Measurements from ENCODE around the gene CCS. TPM values are rescaled to one million over a fixed set of nuclear protein-coding genes. Genes with fewer than 3 reads are reported as not detected.

The CCS gene
- total and polyA plus RNA-seq, 9 of the 15 experiments (the other 6 are each of a cell fraction or from before 2014, with no cell fraction given) = 1.1 to 46.6 (median 26.8) TPM

- no peaks in the 10 kb centered on the region for H3K9me3 ChIP-seq (replicated peaks; ENCODE audit: control insufficient read depth, insufficient read depth, low read depth, low read length)
- H3K27ac ChIP-seq (ENCODE audit: extremely low read depth, low read depth, low read length) = no peak overlapping the region
- FAIRE-seq = no peak
- intact Hi-C loops (cut with micrococcal nuclease) (no loop called here), in situ Hi-C loops (cut with MboI) (loop anchor here (10.0 kb wide), 1 partner anchor 259 kb away; no protein-coding TSS in a partner anchor)
- no peak overlapping the region for H2AFZ ChIP-seq (ENCODE audit: low read depth, low read length)
- 10% methylated on average over 2 of the region's 3 CpGs for WGBS (ENCODE audit: insufficient coverage, low coverage, missing lambda C conversion rate)
- H3K9me1 ChIP-seq (ENCODE audit: control insufficient read depth, insufficient read depth, low read length) = no peaks in the 10 kb centered on the region
- no peaks in the 10 kb centered on the region for H3K36me3 ChIP-seq (ENCODE audit: control insufficient read depth, insufficient read depth, low read length)
- no peaks in the 10 kb centered on the region for H3K79me2 ChIP-seq (ENCODE audit: control insufficient read depth, insufficient read depth, low read length)
- no peak for TF ChIP-seq KHSRP (IDR thresholded peaks at IDR 0.05)
- TF ChIP-seq ATF3 (IDR thresholded peaks at IDR 0.05) = no peak
- TF ChIP-seq ATF3 (CRISPR knock-in tag; conservative IDR thresholded peaks at IDR 0.05) = no peak
- no peak for TF ChIP-seq HBP1 (CRISPR knock-in tag; IDR thresholded peaks at IDR 0.05)
- no peak for TF ChIP-seq MTA1 (IDR thresholded peaks at IDR 0.05; ENCODE audit: borderline replicate concordance)
- no peaks in the 10 kb centered on the region for H3K27me3 ChIP-seq (ENCODE audit: control insufficient read depth in 2 of 2, insufficient read depth in 2 of 2, low read length in 2 of 2)
- peaks cover 5 to 22% of the 10 kb centered on the region in 2 experiments; a peak in 4 of 5 replicates for H3K4me1 ChIP-seq (replicated peaks in 1 of 2; ENCODE audit: control insufficient read depth in 2 of 2, insufficient read depth in 2 of 2, low read length in 2 of 2)
- H3K4me3 ChIP-seq = no peak overlapping the region
- no peaks in the 10 kb centered on the region for H4K20me1 ChIP-seq (replicated peaks; ENCODE audit: control insufficient read depth, insufficient read depth, low read length)
- ChIA-PET POLR2A (interaction anchor here (0.9 kb wide), 1 partner anchor 9 kb away, joined by 3 read pairs; no protein-coding TSS in a partner anchor), CTCF (ENCODE audit: low intra/inter-chr PET ratio) (no interaction called here)
- no peak overlapping the region for H3K4me2 ChIP-seq (ENCODE audit: insufficient read depth, low read length)
- ATAC-seq = no peak
- DNase-seq (ENCODE audit: extremely low read depth in 1 of 4, low spot score in 3 of 4) = no peak
- BruUV-seq (replicated peaks) = no TSS peak
- H3K9ac ChIP-seq (ENCODE audit: insufficient read depth in 1 of 2, low read depth in 2 of 2, low read length in 2 of 2) = peak overlapping the region in 1 of 2 experiments; percentile 0; a peak in 1 of 4 replicates
Measured at GRCh38 chr11:66555416-66555815, 37.6 kb upstream of the CCS start.
